ENCODE measurements around the gene OPN5. TPM values are rescaled to one million over a fixed set of nuclear protein-coding genes. Genes with fewer than 3 reads are reported as not detected.

OPN5 gene
- total and polyA plus RNA-seq, 2 experiments from 2014 or later: not detected

DNA sequence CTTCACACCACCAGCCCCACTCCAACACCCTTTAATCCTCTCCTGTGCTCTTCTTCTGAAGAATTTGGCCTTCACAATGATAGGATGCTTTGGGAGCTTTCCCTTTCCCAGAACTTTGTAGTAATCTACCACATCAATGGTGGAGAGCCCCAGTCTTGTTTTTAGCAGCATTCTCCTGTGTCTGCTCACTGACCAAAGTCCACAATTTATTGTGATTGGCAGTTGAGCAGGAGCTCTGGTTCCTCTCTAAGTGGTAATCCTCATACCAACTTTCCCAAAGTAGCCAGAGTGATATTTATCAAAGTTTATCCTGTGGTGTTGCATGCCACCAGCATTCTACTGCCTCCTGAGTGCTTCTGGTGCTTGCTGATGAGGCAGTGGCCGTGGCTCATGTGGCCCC lies 29.0 kb upstream of the OPN5 start:
- Histone ChIP-seq H4K20me1 (ENCODE audit: insufficient read depth, poor library complexity, severe bottlenecking) (no peaks in the 10 kb centered on the region), H3K9me2 (replicated peaks; ENCODE audit: insufficient read depth) (no peaks in the 10 kb centered on the region), H2AFZ (no peak overlapping the region), H3K79me2 (no peaks in the 10 kb centered on the region), H3K4me3 (no peak overlapping the region), H3K4me1 (ENCODE audit: insufficient read depth) (no peaks in the 10 kb centered on the region), H3K27ac (no peak overlapping the region), H3K36me3 (replicated peaks; ENCODE audit: insufficient read depth, low read depth) (no peaks in the 10 kb centered on the region), H3K27me3 (no peaks in the 10 kb centered on the region), H3K9me3 (ENCODE audit: low read depth) (no peaks in the 10 kb centered on the region), H3K4me2 (no peak overlapping the region)
- 88% methylated on average over 1 of the region's 1 CpG for WGBS (ENCODE audit: low lambda C conversion rate, missing lambda C conversion rate)
- TF ChIP-seq EZH2phosphoT487 (IDR thresholded peaks at IDR 0.05; ENCODE audit: low read depth, severe bottlenecking, unreplicated experiment) (no peak), CTCF (IDR thresholded peaks at IDR 0.05; ENCODE audit: poor library complexity) (no peak), EZH2 (IDR thresholded peaks at IDR 0.05; ENCODE audit: borderline replicate concordance) (no peak)
- DNase-seq (ENCODE audit: low spot score): no peak

DNA sequence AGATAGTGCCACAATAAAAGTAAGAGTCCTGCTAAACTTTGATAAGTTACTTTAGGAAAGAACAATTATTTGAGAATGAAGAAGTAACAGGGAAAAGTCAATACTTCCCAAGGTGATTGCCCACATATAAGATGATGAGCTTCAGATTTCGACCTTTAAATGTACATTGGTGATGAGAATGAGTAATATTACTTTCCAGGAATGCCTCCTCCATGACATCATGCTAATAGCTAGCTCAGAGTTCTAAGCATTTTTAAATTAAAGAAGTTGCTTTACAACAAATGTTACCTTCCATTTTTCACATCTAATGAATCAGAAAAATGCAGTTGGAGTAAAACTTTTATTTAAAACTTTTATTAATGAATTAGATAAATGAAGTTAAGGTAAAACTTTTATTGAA lies 22.5 kb upstream of the OPN5 start:
- WGBS (ENCODE audit: low lambda C conversion rate, missing lambda C conversion rate): 55% methylated on average over 1 of the region's 1 CpG
- Histone ChIP-seq H3K4me1 (ENCODE audit: insufficient read depth) (no peaks in the 10 kb centered on the region), H3K27ac (no peak overlapping the region), H3K4me2 (no peak overlapping the region), H3K9me3 (ENCODE audit: low read depth) (no peaks in the 10 kb centered on the region), H2AFZ (no peak overlapping the region), H3K36me3 (replicated peaks; ENCODE audit: insufficient read depth, low read depth) (no peaks in the 10 kb centered on the region), H3K9me2 (replicated peaks; ENCODE audit: insufficient read depth) (no peaks in the 10 kb centered on the region), H4K20me1 (ENCODE audit: insufficient read depth, poor library complexity, severe bottlenecking) (no peaks in the 10 kb centered on the region), H3K4me3 (no peak overlapping the region), H3K79me2 (no peaks in the 10 kb centered on the region), H3K27me3 (no peaks in the 10 kb centered on the region)
- no peak for DNase-seq (ENCODE audit: low spot score)
- TF ChIP-seq CTCF (IDR thresholded peaks at IDR 0.05; ENCODE audit: poor library complexity) (no peak), EZH2 (IDR thresholded peaks at IDR 0.05; ENCODE audit: borderline replicate concordance) (no peak), EZH2phosphoT487 (IDR thresholded peaks at IDR 0.05; ENCODE audit: low read depth, severe bottlenecking, unreplicated experiment) (no peak)

- Histone ChIP-seq H3K4me2 (no peak overlapping the region), H2AFZ (no peak overlapping the region), H3K27ac (no peak overlapping the region), H3K27me3 (no peaks in the 10 kb centered on the region), H3K9me2 (replicated peaks; ENCODE audit: insufficient read depth) (no peaks in the 10 kb centered on the region), H3K79me2 (no peaks in the 10 kb centered on the region), H3K9me3 (ENCODE audit: low read depth) (no peaks in the 10 kb centered on the region), H3K36me3 (replicated peaks; ENCODE audit: insufficient read depth, low read depth) (no peaks in the 10 kb centered on the region), H3K4me3 (no peak overlapping the region), H3K4me1 (ENCODE audit: insufficient read depth) (no peaks in the 10 kb centered on the region), H4K20me1 (ENCODE audit: insufficient read depth, poor library complexity, severe bottlenecking) (no peaks in the 10 kb centered on the region)
- 89% methylated on average over 3 of the region's 3 CpGs for WGBS (ENCODE audit: low lambda C conversion rate, missing lambda C conversion rate)
- no peak for TF ChIP-seq EZH2phosphoT487 (IDR thresholded peaks at IDR 0.05; ENCODE audit: low read depth, severe bottlenecking, unreplicated experiment)
- no peak for DNase-seq (ENCODE audit: low spot score)
Measured at GRCh38 chr6:47762502-47762901, 19.3 kb upstream of the OPN5 start.

- 93% methylated on average over 3 of the region's 3 CpGs for WGBS (ENCODE audit: low lambda C conversion rate, missing lambda C conversion rate)
Measured at GRCh38 chr6:47766445-47766844, 15.4 kb upstream of the OPN5 start.

More at GRCh38 chr6:47766445-47766844, 15.4 kb upstream of the OPN5 start:
- Histone ChIP-seq H3K36me3 (replicated peaks; ENCODE audit: insufficient read depth, low read depth) (no peaks in the 10 kb centered on the region), H2AFZ (no peak overlapping the region), H3K4me1 (ENCODE audit: insufficient read depth) (no peaks in the 10 kb centered on the region), H3K4me3 (no peak overlapping the region), H3K9me2 (replicated peaks; ENCODE audit: insufficient read depth) (no peaks in the 10 kb centered on the region), H3K27me3 (no peaks in the 10 kb centered on the region), H3K79me2 (no peaks in the 10 kb centered on the region), H4K20me1 (ENCODE audit: insufficient read depth, poor library complexity, severe bottlenecking) (no peaks in the 10 kb centered on the region), H3K4me2 (no peak overlapping the region), H3K9me3 (ENCODE audit: low read depth) (no peaks in the 10 kb centered on the region), H3K27ac (no peak overlapping the region)
- DNase-seq (ENCODE audit: low spot score): no peak
- TF ChIP-seq CTCF (IDR thresholded peaks at IDR 0.05; ENCODE audit: poor library complexity) (no peak), EZH2 (IDR thresholded peaks at IDR 0.05; ENCODE audit: borderline replicate concordance) (no peak), EZH2phosphoT487 (IDR thresholded peaks at IDR 0.05; ENCODE audit: low read depth, severe bottlenecking, unreplicated experiment) (no peak)
